NCI-H460 (cell line): ENCODE data around the gene LENEP. TPM values are rescaled to one million over a fixed set of nuclear protein-coding genes. Genes with fewer than 3 reads are reported as not detected.

Source experiments
- DNase-seq: peaks from one replicate; pipeline ENCODE4 v3.0.0-alpha.2; 2016; ENCODE audit warnings: low read depth; ENCODE audit errors: extremely low read depth
- small RNA-seq, 2 experiments: library from RNA; depleted of rRNA; stranded (forward); fragments of <200 nt; gene quantifications; one replicate each; pipeline ENCODE3, GENCODE V24; 2014
- total RNA-seq: library from RNA; depleted of rRNA; stranded (reverse); fragments of >200 nt; shearing (Covaris generic); gene quantifications from 2 replicates; pipeline ENCODE4 v1.2.3, GENCODE V29; 2014; rRNA removed

LENEP gene
- total RNA-seq, 1 experiment from 2014 or later, result 0.84 TPM

DNA sequence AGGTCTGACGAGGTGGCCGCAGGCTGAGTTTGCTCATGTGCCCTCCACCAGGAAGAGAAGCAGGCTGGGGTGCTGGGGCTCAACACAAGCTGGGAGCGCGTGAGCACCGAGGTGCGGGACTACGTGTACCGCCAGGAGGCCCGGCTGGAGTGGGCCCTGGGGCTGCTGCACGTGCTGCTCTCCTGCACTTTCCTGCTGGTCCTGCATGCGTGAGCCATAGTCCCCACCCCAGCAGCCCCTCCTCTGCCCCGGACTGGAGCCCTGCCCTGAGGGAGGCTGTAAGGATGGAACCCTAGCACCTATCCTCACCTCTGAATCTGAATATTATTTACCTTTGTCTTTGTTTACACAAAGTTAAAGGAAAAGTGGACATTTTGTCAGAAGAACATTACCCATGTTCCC, 49.9 kb downstream of the LENEP start:
- no peak for DNase-seq

DNA sequence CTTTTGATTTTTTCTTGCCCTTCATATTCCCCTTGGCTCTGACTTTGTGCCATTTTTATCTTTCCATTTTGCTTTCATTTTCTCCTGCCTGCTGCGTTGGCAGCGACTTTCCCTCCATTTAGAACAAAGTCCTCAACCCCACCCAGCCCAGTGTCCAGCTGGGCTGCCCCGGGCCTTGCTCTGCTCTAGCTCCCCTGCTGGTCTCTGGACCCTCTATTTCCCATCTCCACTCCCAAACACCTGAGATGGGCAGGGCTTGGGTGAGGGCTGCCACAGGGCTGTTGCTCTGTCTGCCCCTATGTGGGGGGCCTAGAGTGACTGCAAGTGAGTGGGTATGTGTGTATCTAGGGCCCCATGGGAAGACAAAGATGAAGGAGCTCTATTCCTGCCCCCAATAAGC, 50.4 kb downstream of the LENEP start:
- DNase-seq, result no peak

Small RNAs within 50 kb of the gene (small RNA-seq; reads per million reads assigned to genes)
- gene MIR4258, result 0 reads per million in 2 experiments
- 0 reads per million in 2 experiments for gene RF00017

Other genes with a start within 250 kb of the LENEP start
- gene KCNN3, start 123.3 kb upstream of the LENEP start, total RNA-seq, result 0.40 and 0.61 TPM in 2 replicates
- gene PMVK, start 56.9 kb upstream of the LENEP start, total RNA-seq, result 9.7 and 14.0 TPM in 2 replicates
- gene PBXIP1, start 37.5 kb upstream of the LENEP start, total RNA-seq, result 24.7 and 25.6 TPM in 2 replicates
- 33.5 and 34.0 TPM in 2 replicates for gene PYGO2, start 31.8 kb upstream of the LENEP start, total RNA-seq
- 382 and 411 TPM in 2 replicates for gene SHC1, start 22.8 kb upstream of the LENEP start, total RNA-seq
- 585 and 634 TPM in 2 replicates for gene CKS1B, start 18.9 kb upstream of the LENEP start, total RNA-seq
- 60.4 and 68.0 TPM in 2 replicates for gene FLAD1, start 10.2 kb upstream of the LENEP start, total RNA-seq
- 52.8 and 68.3 TPM in 2 replicates for gene ZBTB7B, start 9.2 kb downstream of the LENEP start, total RNA-seq
- gene DCST2, start 40.2 kb downstream of the LENEP start, total RNA-seq, result 0.45 and 1.6 TPM in 2 replicates
- gene DCST1, start 40.2 kb downstream of the LENEP start, total RNA-seq, result not detected in 2 replicates
- 216 and 231 TPM in 2 replicates for gene ADAM15, start 57.7 kb downstream of the LENEP start, total RNA-seq
- gene EFNA4, start 70.2 kb downstream of the LENEP start, total RNA-seq, result 12.1 TPM in 2 replicates
- 10.1 and 12.6 TPM in 2 replicates for gene EFNA3, start 85.3 kb downstream of the LENEP start, total RNA-seq
- gene EFNA1, start 134.3 kb downstream of the LENEP start, total RNA-seq, result 18.1 and 22.3 TPM in 2 replicates
- gene SLC50A1, start 142.3 kb downstream of the LENEP start, total RNA-seq, result 49.7 and 53.4 TPM in 2 replicates
- 49.8 and 50.9 TPM in 2 replicates for gene DPM3, start 146.9 kb downstream of the LENEP start, total RNA-seq
- 454 and 476 TPM in 2 replicates for gene KRTCAP2, start 179.7 kb downstream of the LENEP start, total RNA-seq
- gene TRIM46, start 180.3 kb downstream of the LENEP start, total RNA-seq, result 0.27 and 0.43 TPM in 2 replicates
- 18.0 and 19.5 TPM in 2 replicates for gene THBS3, start 214.3 kb downstream of the LENEP start, total RNA-seq
- gene MTX1, start 215.1 kb downstream of the LENEP start, total RNA-seq, result 69.7 and 72.8 TPM in 2 replicates